Activated gamma-delta T cell (primary cell): ENCODE measurements around the gene COL24A1.
"Not testable (repeated sequence)": the region's sequence is repeated elsewhere in the genome, so short reads cannot be mapped to it uniquely, and the experiment has no call there.

Source experiments
- DNase-seq: peaks from one replicate; lab custom pipeline; 2025; lab: John Stamatoyannopoulos, UW

Gene COL24A1

DNA sequence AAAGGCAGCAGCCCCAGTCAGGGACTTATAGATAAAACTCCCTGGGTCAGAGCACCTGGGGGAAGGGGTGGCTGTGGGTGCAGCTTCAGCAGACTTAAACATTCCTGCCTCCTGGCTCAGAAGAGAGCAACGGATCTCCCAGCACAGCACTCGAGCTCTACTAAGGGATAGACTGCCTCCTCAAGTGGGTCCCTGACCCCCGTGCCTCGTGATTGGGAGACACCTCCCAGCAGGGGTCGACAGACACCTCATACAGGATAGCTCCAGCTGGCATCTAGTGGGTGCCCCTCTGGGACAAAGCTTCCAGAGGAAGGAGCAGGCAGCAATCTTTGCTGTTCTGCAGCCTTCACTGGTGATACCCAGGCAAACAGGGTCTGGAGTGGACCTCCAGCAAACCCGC, 84.1 kb downstream of the COL24A1 start:
- DNase-seq = not testable (repeated sequence)

DNA sequence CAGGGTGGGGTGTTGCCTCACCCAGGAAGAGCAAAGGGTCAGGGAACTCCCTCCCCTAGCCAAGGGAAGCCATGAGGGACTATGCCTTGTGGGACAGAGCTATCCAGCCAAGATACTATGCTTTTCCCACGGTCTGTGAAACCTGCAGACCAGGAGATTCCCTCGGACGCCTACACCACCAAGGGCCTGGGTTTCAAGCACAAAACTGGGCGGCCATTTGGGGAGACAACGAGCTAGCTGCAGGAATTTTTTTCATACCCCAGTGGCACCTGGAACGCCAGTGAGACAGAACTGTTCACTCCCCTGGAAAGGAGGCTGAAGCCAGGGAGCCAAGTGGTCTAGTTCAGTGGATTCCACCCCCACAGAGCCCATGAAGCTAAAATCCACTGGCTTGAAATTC, 84.7 kb downstream of the COL24A1 start:
- DNase-seq = not testable (repeated sequence)

DNA sequence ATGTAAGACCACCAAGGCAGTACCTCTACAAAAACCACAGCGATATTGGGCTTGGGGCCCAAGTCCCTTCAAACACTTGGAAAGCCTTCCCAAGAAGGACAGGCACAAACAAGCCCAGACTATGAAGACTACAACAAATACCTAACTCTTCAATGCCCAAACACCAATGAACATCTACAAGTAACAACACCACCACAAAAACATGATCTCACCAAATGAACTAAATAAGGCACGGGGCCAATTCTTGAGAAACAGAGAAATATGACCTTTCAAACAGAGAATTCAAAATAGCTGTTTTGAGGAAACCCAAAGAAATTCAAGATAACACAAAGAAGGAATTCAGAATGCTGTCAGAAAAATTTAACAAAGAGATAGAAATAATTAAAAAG, 86.8 kb downstream of the COL24A1 start:
- DNase-seq = no peak

DNA sequence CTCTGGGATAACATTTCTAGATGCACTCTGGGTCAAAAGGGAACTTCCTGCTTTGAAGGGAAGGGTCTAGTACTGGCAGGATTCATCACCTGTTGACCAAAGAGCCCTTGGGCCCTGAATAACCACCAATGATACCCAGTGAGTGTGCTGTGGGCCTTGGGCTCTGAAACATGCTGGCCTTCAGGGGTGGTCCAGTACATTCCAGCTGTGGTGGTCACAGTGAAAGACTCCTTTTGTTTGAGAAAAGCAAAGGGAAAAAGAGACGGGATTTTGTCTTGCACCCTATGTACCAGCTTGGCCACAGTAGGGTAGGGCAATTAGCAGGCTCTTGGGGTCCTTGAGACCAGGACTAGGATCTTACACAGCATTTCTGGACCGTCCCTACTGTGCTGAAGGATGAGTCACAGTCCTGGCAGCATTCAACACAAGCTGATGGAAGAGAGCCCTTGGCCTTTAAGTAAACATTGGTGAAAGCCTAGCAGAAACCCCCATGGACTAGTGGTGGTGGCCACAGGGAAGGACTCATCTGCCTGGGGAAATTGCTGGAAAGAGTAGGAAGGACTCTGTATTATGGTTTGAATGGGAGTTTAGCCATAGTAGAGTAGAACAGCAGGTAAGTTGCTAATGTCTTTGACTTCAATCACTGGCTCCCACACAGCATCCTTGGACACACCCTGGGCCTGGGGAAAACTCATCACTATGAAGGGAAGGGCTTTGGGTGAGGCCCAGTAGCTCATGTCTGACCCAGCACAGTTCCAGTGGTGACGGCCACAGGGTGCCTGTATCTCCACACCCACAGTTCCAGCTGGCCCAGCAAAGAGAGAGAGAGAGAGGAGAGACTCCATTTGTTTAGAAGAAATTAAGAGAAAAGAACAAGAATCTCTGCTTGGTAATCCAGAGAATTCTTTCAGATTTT, 87.5 kb downstream of the COL24A1 start:
- no peak for DNase-seq

DNA sequence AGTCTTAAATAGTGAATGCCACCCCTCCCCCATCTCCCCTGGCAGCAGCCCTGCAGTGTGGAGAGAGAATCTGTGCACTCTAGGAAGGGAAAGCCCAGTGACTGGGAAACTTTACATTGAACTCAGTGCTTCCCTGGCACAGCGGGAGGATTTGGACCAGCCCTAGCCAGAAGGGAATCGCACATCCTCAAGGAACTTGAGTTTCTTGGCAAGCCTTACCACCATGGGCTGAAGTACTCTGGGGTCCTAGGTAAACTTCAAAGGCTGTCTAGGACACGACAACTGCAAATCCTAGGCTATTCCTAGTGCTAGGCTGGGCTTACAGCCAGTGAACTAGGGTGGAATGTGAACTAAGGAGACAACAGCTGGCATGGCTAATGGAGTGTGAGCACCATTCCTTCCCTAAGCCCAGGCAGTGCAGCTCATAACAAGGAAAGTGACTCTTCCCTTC, 88.3 kb downstream of the COL24A1 start:
- no peak for DNase-seq

DNA sequence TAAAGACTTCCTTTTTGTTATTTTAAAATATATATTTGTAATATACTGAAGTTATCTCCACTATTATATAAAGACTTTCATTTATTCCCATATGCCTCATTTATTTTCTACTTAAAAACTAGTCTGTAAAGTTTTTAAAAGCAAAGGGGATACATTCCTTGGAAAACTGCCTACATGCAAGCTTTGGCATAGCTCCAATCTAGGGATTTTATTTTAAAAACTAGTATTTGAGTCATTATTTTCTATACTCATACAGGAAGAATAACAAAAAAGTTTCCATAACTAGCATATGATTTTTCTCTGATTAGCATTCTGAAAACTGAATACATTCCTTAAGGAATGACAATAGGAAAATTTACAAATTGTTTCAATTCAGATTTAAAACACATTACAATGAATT, 88.9 kb downstream of the COL24A1 start:
- DNase-seq = no peak

DNA sequence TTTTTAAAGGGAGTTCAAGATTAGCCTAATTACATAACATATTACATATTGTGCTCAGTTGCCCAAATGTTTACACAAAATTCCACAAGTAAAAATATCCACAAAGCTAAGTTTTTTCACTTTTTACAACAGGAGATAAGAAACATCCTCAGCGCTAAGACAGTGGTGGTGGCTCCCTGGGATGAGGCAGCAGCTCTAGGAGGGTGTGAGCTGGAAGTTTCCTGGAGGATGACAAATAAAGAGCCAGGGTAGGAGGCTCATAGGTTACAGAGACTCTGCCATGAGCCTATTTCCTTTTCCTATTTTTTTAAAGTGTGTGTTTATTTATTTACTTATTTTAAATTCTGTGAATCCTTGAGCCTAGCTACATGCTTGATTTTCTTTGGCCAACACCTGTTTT, 91.7 kb downstream of the COL24A1 start:
- DNase-seq = no peak

DNA sequence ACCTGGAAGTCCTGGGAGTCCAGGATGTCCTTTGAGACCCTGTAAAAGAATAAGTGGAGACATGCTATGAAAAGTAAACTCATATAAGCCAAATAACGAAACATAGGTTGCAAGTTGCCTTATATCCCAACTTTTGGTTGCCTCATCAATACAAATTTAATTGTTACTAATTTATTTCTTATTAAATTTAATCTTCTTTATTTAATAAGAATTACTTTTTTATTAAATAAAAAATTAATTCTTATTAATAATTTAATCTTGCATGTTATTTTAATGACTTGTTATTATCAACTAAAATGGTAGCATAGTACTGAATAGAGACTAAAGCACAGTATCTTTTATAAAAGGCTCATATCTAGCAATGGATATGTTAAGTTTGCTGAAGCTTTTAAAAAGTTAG, 92.9 kb downstream of the COL24A1 start:
- no peak for DNase-seq

DNA sequence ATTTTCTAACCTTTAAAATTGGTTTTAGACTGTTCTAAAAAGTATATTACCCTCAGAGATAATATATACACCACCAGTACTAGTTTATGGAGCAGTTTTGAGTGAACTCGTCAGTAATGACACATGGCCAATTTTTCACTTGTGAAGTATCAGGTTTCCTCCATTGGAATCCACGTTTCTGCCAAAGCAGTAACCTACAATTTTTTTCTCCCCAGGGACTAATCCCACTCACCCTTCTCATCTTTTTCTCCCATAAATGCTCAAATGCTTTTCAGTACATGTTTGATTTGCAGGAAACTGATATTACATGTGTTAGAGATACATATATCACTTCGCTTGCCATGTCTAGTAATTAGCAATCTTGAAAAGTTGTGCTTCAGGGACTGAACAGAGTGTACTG, 94.1 kb downstream of the COL24A1 start:
- no peak for DNase-seq

DNA sequence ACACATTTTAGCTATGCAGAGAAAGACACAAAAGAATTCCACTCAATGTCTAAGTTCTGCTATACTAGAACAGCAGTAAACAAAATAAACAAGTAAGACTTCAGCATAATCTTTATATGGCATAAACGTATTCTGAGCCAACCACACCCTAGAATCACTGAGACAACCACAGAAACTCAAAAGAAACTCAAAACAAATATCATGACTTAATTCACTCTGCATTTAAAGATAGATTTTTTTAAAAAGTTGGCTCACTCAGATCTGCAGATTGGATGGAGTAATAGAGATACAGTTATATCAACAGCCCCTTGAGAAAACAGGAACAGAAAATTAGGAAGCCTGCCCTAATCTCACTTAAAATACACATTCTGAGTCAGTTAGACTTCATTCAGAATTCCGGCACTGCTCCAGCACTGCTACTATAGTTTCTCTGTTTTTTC, 95.0 kb downstream of the COL24A1 start:
- DNase-seq = no peak

DNA sequence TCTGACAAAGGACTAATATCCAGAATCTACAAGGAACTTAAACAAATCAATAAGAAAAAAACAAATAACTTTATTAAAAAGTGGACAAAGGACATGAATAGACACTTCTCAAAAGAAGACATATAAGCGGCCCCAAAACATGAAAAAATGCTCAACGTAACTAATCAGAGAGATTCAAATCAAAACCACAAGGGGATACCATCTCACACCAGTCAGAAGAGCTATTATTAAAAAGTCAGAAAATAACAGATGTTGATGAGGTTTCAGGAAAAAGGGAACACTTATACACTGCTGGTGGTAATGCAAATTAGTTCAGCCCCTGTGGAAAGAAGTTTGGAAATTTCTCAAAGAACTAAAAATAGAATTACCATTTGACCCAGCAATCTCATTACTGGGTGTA, 102.2 kb downstream of the COL24A1 start:
- DNase-seq = no peak

DNA sequence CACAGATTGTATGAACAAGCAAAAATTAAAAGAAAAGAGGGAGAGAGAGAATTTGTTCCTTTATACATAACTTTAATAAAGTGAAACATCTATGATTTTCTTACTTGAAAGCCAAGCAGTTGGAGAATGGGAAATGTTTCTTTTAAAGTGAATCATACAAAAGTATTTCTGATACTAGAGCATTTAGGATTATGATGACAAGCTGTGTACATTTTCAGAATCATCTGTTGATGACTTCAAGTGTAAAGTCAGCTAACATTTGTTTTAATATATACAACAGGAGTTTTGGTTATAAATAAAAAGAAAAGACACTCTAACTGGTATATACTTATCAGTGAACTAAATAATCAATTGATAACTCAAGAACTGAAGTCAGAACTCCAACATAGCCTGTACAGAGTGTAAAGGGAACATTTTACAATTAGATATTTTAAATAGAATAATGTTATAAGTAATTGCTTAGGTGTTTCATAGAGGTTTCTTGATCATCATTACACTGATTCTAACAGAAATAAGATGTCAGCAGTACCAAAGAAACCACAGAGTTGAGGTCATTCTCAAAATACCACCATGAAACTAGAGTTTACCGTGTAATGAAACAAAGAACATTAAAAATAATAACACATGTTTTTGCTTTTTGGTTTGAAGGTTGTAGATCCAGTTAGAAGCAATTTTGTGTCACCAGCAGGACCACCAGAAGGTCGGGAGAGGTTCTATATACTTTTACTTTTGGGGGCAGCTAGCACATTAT, 103.4 kb downstream of the COL24A1 start:
- no peak for DNase-seq

DNA sequence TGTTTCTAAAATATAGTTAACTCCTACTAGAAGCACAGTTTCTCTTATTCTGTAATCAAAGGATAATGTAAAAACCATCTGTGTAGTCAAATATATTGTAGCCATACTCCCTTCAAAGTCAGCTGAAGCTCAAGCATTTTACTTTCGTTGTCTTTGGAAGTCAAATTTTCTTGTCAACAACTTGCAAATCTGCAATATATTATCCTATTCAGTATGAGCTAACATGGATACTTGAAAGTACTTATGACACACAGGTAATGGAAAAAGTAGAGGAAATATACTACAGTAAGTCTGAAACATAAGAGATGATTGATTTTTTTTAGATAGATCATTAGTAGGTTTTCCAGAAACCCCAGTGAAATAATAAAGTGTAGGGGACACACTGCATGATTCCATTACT, 121.5 kb downstream of the COL24A1 start:
- DNase-seq = no peak

DNA sequence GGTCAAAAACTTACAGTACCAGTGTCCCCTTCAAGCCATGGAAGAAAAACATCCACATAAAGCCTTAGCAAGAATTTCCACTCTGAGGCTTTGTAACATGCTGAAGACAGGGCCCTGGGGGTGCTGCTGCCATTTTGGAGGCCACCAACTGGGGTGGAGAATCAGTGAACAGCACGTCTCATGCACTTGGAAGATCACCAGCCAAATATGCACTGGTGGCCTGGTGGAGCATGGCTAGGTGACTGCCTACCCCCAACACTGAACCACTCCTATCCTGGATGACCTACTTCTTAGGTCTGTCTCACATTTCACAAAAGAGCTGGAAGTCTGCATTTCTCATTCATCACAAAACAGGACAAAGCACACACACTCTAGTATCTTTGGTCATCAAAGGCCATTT, 126.4 kb downstream of the COL24A1 start:
- no peak for DNase-seq

DNA sequence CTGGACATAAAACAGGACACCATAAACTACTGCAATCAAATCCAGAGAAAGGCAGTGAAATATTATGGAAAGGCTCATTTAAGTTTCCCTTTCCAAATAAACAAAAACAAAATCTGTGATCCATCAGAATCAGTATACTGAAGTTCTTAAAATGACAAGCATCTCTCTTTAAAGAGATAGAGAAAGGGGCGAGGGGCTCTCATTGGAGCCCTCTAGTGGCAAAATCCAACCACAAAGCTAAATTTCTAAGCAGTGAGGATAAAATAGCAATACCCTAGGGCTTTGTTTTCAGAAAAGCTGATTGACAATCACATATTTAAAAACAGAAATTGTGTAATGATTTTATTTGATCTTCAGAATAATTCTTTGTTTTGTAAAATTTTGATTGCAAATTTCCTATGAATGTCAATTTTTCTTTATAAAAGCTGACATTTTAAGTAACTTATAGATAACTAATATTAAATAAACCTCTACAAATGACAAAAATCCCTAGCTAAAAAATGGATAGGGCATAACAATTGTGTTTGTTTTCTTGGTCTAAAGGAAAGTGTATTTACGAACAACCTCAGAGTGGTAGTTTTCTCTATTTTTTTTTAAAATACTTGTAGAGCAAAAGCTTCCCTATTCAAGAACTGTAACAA, 138.2 kb downstream of the COL24A1 start:
- DNase-seq = no peak

DNA sequence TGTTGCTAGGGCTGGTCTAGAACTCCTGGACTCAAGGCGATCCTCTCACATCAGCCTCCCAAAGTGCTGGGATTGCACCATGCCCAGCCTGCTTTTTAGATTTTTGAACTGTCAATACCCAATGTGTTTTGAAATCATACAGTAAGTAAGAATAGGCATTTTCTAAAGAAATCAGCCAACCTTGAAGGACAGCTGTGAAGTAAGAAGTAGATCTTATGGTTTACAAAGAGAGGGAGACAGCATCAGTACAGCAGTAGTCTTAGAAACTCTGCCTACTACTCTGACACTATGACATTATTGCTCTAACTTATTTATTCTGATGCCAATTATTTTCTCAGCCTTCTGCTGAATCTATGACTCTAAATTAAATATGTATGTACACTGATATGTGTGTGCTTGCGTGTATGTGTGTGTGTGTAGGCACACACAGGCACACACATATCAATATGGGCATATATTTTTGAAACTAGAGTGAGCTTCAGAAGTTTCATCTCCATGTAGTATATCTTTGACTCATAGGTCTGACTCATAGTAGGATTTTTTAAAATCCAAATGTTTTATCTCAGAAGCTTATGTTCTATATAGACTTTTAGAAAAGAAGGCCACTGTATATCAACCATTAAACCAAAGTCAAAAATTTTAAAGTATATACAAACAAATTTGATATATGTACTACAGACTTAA, 140.4 kb downstream of the COL24A1 start:
- no peak for DNase-seq

DNA sequence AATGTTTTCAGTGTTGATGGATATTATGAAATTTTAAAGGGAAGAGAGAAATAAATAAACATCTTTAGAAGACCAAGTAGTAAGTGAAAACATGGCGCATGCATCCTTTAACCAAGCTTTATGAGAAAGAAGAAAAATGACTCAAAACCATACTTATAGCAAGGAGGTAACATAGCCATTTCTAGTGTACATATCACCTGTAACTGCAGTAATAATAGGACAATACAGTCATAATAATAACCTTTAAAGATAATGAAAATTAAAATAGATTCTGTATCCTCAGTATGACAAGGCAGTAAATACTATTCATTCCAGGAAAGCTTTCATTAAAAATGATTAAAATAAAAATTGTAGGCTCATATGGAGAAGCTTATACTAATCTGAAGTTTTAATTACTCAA, 141.2 kb downstream of the COL24A1 start:
- no peak for DNase-seq

DNA sequence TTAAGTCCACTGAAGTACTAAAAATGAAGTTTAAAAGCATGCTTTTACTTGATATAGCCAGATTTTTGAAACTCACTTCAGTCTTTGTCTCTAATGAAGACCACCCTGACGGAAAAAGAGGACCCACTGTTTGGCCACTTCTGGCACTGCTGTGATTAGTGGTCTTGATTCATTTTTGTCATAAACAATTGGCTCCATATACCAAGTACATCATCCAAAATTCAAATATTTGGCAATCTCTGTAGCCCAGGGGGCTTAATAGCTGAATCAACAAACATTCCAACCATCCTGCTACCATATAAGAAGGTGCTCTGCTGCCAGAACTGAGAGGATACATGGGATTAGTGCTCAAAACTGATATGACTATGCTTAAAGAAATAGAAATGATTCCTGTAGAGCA, 156.0 kb downstream of the COL24A1 start:
- no peak for DNase-seq

DNA sequence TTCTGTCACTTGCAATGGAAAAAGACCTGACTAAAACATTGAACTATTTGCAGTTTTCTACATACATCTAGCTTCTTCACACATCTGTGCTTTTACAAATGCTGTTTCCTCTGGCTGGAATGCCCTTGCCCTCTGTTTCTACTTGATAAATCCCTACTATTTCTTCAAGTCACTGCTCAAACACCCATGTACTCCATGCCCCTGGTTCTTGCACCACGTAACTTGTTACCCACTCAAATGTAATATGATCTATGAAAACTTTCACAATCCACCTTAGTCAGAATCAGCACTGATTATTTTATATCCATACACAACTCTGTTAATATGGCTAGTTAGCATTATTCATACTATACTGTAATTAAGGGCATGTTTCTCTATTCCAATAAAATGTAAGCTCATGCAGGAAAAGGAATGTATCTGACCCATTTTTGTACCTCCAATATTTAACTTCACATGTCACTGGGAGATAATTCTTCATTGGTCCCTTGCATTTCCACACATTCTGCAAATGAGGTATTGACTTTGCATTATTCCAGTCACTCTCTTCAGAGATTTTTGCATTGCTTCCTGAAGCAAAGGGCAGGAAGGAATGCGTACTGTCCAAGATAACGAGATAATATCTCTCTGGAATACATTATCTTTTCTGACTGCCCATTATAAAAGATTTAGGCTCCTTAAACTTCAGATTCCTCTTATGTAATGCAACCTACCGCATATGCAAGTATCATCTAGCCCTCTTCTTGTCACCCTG, 158.3 kb downstream of the COL24A1 start:
- DNase-seq = no peak

DNA sequence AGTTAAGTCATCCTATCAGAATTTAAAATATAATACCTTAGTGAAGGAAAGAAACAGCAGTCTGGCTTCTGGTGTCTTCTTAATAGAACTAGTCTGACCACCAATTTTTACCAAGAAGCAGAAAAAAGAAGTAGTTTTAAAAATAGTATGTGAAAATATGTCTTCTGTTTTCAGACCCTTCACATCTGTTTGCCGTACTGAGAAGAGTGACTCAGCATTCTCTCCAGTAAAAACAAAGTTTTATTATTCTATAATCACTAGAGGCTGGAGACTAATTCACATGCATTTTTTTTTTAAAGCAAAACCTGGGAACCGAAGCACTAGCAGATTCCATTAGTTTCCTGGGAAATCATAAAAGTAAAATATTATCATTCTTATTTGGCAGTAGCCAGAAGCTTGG, 163.8 kb downstream of the COL24A1 start:
- DNase-seq = no peak

DNA sequence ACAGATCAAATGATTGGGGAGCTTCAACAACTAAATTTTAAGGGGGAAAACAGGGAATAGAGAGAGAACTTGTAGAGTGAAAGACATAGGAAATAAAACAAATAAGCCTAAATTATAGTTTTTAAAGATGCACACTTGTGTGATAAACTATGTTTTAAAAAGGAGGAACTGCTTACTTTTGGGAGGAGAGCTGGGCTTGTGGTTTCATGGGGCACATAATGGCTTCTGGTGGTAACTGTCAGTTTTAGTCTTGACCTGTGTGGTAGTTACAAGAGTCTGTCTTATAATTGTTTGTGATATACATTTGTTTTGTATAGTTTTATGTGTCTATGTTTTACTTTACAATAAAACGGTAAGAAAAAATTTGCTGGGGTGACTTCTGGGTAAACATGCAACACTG, 165.3 kb downstream of the COL24A1 start:
- DNase-seq = no peak
